ENCODE data around the gene EFTUD2.
"Not testable (repeated sequence)": the region's sequence is repeated elsewhere in the genome, so short reads cannot be mapped to it uniquely, and the experiment has no call there.

EFTUD2 gene

GRCh38 chr17:44848961-44849489 lies 50.2 kb downstream of the EFTUD2 start:
- no peak for DNase-seq (ENCODE audit: low read depth)

- no peak for DNase-seq (ENCODE audit: low read depth)
Observed at GRCh38 chr17:44848257-44848795, 50.9 kb downstream of the EFTUD2 start.

GRCh38 chr17:44847586-44847985 lies 51.7 kb downstream of the EFTUD2 start, which contains the start of gene HIGD1B:
HIGD1B (plus strand) TSS chr17:44847883; CDS start chr17:44848153, 270 bp downstream.
- DNase-seq (ENCODE audit: low read depth), result no peak

DNA sequence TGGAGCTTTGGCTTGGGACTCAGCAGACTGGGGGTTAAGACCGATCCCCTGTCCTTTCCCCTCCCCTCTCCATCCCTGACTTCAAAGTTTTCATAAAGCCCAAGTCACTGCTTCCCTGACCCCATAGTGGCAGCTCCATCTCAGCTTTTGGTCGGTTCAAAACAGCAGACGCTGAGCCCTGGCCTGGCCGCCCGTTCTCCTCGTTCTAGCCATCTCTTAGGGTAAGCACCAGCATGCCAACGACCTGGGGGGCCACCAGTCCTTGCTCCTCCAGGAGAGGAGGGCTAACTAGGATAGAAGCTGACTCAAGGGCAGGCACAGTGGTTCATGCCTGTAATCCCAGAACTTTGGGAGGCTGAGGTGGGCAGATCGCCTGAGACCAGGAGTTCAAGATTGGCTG lies 53.0 kb downstream of the EFTUD2 start:
- no peak for DNase-seq (ENCODE audit: low read depth)

- no peak for DNase-seq (ENCODE audit: low read depth)
Observed at GRCh38 chr17:44844390-44844830, 54.8 kb downstream of the EFTUD2 start.

DNA sequence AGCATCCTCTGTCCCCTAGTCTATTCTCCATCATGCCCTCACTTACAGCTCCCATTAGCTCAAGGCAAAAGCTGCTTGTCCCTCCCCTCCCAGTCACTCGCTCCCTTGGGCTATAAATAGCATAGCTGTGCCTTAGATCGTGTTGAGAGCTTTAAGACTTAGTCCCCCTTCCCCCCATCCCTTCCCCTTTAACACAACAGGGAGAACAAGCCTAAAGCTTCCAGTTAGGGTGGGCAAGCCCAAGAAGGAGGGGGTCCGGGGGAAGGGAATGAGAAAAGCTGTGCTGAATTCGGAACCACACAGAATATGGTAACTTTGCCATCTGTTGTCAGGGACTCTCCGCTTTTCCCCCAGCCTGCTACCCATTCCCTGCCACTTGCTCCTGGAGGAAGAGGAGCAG lies 56.5 kb downstream of the EFTUD2 start:
- DNase-seq (ENCODE audit: low read depth), result no peak

DNA sequence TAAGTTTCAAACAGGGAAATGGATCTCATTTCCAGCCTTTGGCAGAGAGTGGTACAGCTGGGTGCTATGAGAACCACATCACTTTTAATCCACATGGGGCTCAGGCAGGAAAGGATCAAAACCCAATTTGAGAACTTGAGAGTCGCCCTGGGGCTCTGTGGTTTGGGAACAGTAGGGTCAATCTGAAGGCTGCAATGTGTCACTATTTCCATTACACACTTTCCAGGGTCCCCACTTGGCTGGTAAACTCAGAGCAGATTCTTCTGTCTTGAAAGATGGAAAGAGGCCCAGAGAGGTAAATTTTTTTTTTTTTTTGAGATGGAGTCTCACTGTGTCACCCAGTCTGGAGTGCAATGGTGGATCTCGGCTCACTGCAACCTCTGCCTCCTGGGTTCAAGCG lies 58.3 kb downstream of the EFTUD2 start:
- DNase-seq (ENCODE audit: low read depth), result no peak

DNA sequence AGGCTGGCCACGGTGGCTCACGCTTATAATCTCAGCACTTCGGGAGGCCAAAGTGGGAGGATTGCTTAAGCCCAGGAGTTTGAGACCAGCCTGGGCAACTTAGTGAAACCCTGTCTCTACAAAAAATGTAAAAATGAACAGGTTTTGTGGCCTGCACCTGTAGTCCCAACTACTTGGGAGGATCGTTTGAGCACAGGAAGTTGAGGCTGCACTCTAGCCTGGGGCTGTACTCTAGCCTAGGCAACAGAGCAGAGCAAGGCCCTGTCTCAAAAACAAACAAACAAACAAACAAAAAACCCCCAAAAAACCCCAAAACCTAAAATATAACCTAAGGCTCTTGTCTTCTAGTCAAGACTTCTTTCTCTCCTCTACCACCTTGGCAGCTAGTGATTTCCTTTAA lies 59.0 kb downstream of the EFTUD2 start:
- no peak for DNase-seq (ENCODE audit: low read depth)

- DNase-seq (ENCODE audit: low read depth), result no peak
Observed at GRCh38 chr17:44837196-44837595, 62.0 kb downstream of the EFTUD2 start.

DNA sequence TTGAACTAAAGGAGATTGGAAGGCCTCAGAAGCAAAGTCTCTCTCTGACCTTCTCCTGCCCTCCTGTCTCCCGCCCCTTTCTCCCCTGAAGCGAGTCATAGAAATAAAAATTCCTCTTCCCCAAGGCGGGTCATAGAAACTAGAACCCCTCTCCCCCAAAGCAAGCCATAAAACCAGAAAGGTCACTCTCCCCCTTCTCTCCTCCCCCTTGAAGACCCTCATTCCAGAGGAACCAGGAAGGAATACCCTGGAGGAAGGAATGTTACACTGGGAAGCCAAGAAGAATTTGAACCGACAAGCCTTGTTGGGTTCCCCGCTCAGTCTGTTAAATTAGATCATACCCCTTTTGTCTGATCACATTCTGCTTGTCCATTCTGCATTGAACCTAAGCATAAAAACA lies 66.4 kb downstream of the EFTUD2 start:
- no peak for DNase-seq (ENCODE audit: low read depth)

DNA sequence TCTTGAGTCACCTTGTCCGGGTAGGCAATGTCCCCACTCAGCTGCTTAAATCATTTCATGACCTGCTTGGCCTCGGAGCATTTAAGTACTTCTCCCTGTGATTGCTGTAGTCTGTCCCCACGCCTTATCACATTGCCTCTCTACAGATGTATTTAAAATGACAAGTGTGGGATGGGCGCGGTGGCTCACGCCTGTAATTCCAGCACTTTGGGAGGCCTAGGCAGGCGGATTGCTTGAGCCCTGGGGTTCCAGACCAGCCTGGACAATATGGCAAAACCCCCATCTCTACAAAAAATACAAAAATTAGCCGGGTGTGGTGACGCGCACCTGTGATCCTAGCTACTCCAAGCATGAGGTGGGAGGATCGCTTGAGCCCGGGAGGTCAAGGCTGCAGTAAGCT lies 67.9 kb downstream of the EFTUD2 start:
- no peak for DNase-seq (ENCODE audit: low read depth)

DNA sequence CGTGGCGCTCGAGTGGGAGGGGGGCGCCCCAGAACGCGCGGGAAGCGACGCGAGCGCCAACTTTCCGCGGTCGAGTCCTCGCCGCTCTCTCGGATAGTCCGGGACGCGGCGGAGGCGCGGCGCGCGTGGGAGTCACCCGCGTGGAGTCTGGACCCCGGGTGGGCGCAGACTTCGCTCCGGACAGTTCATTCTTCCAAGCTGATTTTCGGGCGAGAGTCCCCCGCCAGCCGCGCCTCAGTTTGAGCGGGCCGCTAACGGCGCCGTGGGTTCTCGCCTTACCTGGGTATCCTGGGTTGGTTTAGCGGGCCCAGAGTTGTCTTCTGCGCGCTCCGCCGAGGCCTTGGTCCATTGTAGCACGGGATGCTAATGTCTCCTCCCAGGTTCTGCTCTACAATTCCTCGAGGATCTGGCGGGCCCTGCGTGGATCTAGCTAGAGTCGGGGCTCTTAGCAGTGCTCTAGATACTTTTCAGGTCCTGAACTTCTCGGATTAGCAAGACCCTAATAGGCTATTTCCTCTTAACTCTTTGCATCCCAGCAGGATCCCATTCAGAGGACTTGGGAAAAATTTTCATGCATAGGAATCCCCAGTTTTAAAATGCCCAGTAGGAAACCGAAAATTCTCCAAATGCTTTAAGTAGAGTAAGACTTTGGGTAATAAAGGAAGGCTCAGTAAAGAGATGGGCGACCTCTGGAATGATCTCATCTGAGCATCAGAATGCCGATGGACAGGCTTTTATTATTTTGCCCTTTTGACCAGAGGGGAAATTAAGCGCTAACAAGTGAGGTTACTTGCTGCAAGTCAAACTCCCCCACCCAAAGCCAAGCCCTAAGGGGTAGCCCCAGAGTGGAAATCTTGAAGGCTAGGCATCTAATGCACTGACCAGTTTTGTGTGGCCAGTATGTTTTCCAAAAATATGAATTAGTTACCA lies 68.6 kb downstream of the EFTUD2 start:
- no peak for DNase-seq (ENCODE audit: low read depth)

DNA sequence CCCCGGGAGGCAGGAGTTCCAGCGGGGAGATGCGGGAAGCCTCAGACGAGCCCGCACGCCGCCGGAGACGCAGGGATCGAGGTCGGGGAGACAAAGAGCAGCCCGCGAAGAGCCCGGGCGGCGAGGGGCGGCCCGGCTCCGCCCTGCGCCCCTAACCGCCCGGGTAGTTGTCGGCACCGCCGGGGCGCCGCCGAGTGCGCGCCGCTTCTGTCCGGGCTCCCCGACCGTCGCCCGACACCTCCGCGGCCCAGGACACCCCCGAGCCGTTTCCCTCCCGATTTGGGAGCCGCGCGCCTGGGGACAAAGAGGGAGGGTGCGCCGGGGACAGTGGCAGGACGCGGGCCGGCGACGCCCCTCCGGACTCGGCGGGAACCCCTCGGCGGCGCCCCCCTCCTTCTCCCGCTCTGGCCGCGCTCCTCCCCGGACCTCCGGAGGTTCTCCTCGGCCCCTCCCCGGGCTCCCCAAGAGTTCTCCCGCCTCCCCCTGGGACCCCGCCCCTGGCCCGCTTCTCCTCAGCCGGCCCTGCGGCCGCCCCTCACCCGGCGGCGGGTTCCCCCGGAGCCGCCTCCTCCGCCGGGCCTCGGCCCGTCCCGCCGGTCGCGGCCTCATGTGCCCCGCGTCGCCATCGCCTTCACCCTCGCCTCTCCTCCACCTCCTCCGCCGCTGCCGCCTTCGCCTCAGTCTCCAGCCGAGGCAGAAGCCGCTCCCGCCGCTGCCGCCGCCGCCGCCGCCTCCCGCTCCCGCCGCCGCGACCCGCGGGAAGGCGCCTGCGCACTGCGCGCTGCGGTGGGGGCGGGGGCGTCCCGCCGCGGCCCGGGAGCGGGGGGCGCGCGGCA lies 69.5 kb downstream of the EFTUD2 start, which contains the start of gene GJC1:
Gene GJC1 (minus strand): TSS at position 765 of the 836 bp plus-strand sequence. CDS start 24,470 bp downstream, outside the sequence.
- no peak for DNase-seq (ENCODE audit: low read depth)

DNA sequence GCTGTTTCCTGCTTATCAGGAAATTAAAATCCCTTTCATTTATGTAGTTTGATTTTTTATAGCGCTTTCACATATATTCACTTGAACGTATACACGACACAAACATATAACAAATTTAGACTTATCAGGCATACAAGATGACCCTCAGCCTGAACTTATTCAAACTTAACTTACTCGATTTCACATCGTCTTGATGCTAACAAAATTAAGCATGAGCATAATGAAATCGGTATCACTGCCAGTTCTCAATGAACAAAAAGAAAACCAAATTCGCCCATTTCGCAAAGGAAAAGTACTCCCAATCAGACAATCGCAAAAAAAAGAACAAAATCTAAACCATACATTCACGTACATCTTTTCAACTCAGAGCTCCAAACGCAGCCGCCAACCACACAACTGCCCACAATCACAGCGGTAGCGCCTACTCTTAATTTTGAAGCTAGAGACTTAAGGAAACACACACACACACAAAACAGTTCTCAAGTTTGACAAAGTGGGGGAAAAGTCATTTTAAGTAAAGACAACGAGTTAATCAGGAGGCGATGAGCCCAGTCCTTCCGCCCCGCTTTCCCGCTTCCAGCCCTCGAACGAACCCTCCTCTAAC lies 70.2 kb downstream of the EFTUD2 start:
- DNase-seq (ENCODE audit: low read depth), result no peak

DNA sequence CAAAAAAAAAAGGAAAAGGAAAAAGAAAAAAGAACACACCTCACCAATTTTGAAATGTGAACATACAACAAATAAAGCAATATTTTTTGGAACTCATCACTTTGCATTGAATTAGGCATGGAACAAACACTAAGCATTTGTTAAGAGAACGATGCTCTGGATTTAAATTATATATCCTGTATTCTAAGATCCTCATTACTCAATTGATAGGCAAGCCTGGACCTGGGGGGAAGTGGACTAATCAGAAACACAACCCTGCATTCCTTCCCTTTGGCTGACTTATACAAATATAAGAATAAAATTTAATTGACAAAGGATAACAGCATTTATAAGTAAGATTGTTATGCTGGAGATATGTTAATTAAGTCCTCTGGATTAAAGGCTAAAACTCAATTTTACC lies 71.4 kb downstream of the EFTUD2 start:
- no peak for DNase-seq (ENCODE audit: low read depth)

- no peak for DNase-seq (ENCODE audit: low read depth)
Observed at GRCh38 chr17:44826123-44826790, 73.0 kb downstream of the EFTUD2 start.

GRCh38 chr17:44825236-44825635 lies 74.0 kb downstream of the EFTUD2 start:
- DNase-seq (ENCODE audit: low read depth), result not testable (repeated sequence)

DNA sequence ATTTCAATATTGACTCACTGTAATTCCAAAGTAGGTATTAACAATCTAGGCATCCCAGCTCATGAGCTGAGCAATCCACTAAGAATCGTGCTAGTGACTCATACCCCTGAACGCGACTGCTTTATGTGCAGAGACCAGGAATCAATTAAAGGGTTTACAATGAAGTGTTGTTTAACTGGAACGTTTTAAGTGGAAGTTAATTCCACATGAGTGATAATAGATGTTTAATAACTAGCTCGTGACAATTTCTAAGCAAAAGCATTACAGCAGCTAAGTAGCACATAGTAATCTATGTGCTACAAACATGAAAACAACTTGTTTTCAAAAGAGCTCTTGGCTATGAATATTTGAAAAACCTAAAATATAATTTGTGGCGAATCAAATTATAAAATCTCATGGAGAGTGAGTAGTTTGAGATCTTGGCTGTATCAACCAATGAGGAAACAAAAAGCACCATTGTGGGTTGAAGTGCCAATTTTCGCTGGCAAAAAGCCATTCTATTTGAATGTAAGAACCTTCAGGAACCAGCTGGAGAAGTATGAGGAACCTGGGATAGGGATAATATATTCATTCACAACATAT lies 78.5 kb downstream of the EFTUD2 start:
- peak; percentile 94 for DNase-seq (ENCODE audit: low read depth)

DNA sequence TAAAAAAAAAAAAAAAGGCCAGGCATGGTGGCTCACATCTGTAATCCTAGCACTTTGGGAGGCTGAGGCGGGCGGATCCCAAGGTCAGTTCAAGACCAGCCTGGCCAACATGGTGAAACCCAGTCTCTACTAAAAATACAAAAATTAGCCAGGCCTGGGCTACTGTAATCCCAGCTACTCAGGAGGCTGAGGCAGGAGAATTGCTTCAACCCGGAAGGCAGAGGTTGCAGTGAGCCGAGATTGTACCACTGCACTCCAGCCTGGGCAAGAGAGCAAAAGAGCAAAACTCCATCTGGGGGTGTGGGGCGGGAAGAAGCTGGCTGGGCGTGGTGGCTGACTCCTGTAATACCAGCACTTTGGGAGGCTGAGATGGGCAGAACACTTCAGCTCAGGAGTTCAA lies 80.7 kb downstream of the EFTUD2 start:
- not testable (repeated sequence) for DNase-seq (ENCODE audit: low read depth)

DNA sequence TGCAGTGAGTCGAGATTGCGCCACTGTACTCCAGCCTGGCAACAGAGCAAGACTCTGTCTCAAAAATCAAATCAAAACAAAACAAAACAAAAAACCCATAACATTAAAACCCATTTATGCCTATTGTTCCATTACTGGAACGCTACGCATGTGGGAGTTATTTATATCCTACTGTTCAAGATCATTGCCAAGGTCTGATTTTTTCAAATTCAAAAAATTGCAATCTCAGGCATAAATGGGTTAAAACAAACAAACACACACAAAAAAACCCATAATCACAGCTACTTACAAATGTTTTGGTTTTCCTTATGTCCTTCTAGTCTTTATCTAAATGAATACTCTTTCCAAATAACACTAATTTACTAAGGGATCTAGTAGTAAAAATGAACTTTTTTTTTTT lies 87.0 kb downstream of the EFTUD2 start:
- DNase-seq (ENCODE audit: low read depth), result no peak

Data from HS-5 (cell line).